ENCODE measurements around the gene TBX21.

TBX21 gene

GRCh38 chr17:47693731-47694580, 39.1 kb upstream of the TBX21 start, which contains the start of gene TBKBP1:
TBKBP1 (plus strand) TSS chr17:47694161; CDS start chr17:47696113, 1,952 bp downstream.
- Mint-ChIP-seq H3K4me3 (peak within 1 kb of the TSS; percentile 91), H3K4me1 (peaks cover 59% of the 10 kb centered on the region), H3K27ac (ENCODE audit: low read depth) (peak within 1 kb of the TSS; percentile 95), H3K36me3 (ENCODE audit: insufficient read depth) (peaks cover 20% of the 10 kb centered on the region), H3K27me3 (no peaks in the 10 kb centered on the region), H3K9me3 (no peaks in the 10 kb centered on the region)
- DNase-seq (ENCODE audit: low spot score in 2 of 2) (peak in 1 of 2 donors; percentile 57), ATAC-seq (replicated peaks; ENCODE audit: extremely low read depth, poor library complexity, severe bottlenecking) (peak; percentile 66)

GRCh38 chr17:47694581-47695428, 38.2 kb upstream of the TBX21 start:
- Mint-ChIP-seq H3K36me3 (ENCODE audit: insufficient read depth) (peaks cover 23% of the 10 kb centered on the region), H3K4me1 (peaks cover 66% of the 10 kb centered on the region), H3K9me3 (no peaks in the 10 kb centered on the region), H3K27me3 (no peaks in the 10 kb centered on the region), H3K4me3 (peak overlapping the region; percentile 91), H3K27ac (ENCODE audit: low read depth) (peak overlapping the region; percentile 75)
- DNase-seq (ENCODE audit: low spot score in 2 of 2) = no peak
- ATAC-seq (replicated peaks; ENCODE audit: extremely low read depth, poor library complexity, severe bottlenecking) = peak; percentile 46

GRCh38 chr17:47695429-47696376, 37.3 kb upstream of the TBX21 start:
- H3K27ac Mint-ChIP-seq (ENCODE audit: low read depth) = peak overlapping the region; percentile 75
- H3K9me3 Mint-ChIP-seq = no peaks in the 10 kb centered on the region
- peaks cover 24% of the 10 kb centered on the region for H3K36me3 Mint-ChIP-seq (ENCODE audit: insufficient read depth)
- DNase-seq (ENCODE audit: low spot score in 2 of 2) (no peak), ATAC-seq (replicated peaks; ENCODE audit: extremely low read depth, poor library complexity, severe bottlenecking) (no peak)
- H3K4me3 Mint-ChIP-seq = peak overlapping the region; percentile 91
- H3K27me3 Mint-ChIP-seq = no peaks in the 10 kb centered on the region
- peaks cover 70% of the 10 kb centered on the region for H3K4me1 Mint-ChIP-seq

GRCh38 chr17:47696717-47697642, 36.1 kb upstream of the TBX21 start:
- Mint-ChIP-seq H3K4me3 (no peak overlapping the region), H3K27ac (ENCODE audit: low read depth) (peak overlapping the region; percentile 54), H3K36me3 (ENCODE audit: insufficient read depth) (peaks cover 33% of the 10 kb centered on the region), H3K4me1 (peaks cover 77% of the 10 kb centered on the region), H3K9me3 (no peaks in the 10 kb centered on the region), H3K27me3 (no peaks in the 10 kb centered on the region)
- ATAC-seq (replicated peaks; ENCODE audit: extremely low read depth, poor library complexity, severe bottlenecking) = no peak
- DNase-seq (ENCODE audit: low spot score in 2 of 2) = no peak

- Mint-ChIP-seq H3K27ac (ENCODE audit: low read depth) (peak overlapping the region; percentile 79), H3K4me3 (peak overlapping the region; percentile 35), H3K27me3 (no peaks in the 10 kb centered on the region), H3K9me3 (no peaks in the 10 kb centered on the region), H3K36me3 (ENCODE audit: insufficient read depth) (peaks cover 37% of the 10 kb centered on the region), H3K4me1 (peaks cover 75% of the 10 kb centered on the region)
- DNase-seq (ENCODE audit: low spot score in 2 of 2) (no peak), ATAC-seq (replicated peaks; ENCODE audit: extremely low read depth, poor library complexity, severe bottlenecking) (no peak)
Measured at GRCh38 chr17:47697906-47698711, 34.9 kb upstream of the TBX21 start.

- H3K27ac Mint-ChIP-seq (ENCODE audit: low read depth) = peak overlapping the region; percentile 79
- H3K4me3 Mint-ChIP-seq = peak overlapping the region; percentile 35
- peak; percentile 65 to 74 for DNase-seq (ENCODE audit: low spot score in 2 of 2)
- peak; percentile 33 for ATAC-seq (replicated peaks; ENCODE audit: extremely low read depth, poor library complexity, severe bottlenecking)
- H3K9me3 Mint-ChIP-seq = no peaks in the 10 kb centered on the region
- H3K27me3 Mint-ChIP-seq = no peaks in the 10 kb centered on the region
- H3K36me3 Mint-ChIP-seq (ENCODE audit: insufficient read depth) = peaks cover 38% of the 10 kb centered on the region
- H3K4me1 Mint-ChIP-seq = peaks cover 77% of the 10 kb centered on the region
Measured at GRCh38 chr17:47698749-47699535, 34.1 kb upstream of the TBX21 start.

GRCh38 chr17:47699536-47699840, 33.5 kb upstream of the TBX21 start:
- peak overlapping the region; percentile 79 for H3K27ac Mint-ChIP-seq (ENCODE audit: low read depth)
- H3K9me3 Mint-ChIP-seq = no peaks in the 10 kb centered on the region
- peaks cover 39% of the 10 kb centered on the region for H3K36me3 Mint-ChIP-seq (ENCODE audit: insufficient read depth)
- H3K4me1 Mint-ChIP-seq = peaks cover 82% of the 10 kb centered on the region
- H3K4me3 Mint-ChIP-seq = peak overlapping the region; percentile 35
- DNase-seq (ENCODE audit: low spot score in 2 of 2) (no peak), ATAC-seq (replicated peaks; ENCODE audit: extremely low read depth, poor library complexity, severe bottlenecking) (no peak)
- H3K27me3 Mint-ChIP-seq = no peaks in the 10 kb centered on the region

- Mint-ChIP-seq H3K4me1 (peaks cover 85% of the 10 kb centered on the region), H3K9me3 (no peaks in the 10 kb centered on the region), H3K36me3 (ENCODE audit: insufficient read depth) (peaks cover 41% of the 10 kb centered on the region), H3K4me3 (peak overlapping the region; percentile 67), H3K27ac (ENCODE audit: low read depth) (peak overlapping the region; percentile 90), H3K27me3 (no peaks in the 10 kb centered on the region)
- DNase-seq (ENCODE audit: low spot score in 2 of 2) (no peak), ATAC-seq (replicated peaks; ENCODE audit: extremely low read depth, poor library complexity, severe bottlenecking) (peak; percentile 26)
Measured at GRCh38 chr17:47700471-47701449, 32.3 kb upstream of the TBX21 start.

- no peaks in the 10 kb centered on the region for H3K27me3 Mint-ChIP-seq
- no peaks in the 10 kb centered on the region for H3K9me3 Mint-ChIP-seq
- peak overlapping the region; percentile 67 for H3K4me3 Mint-ChIP-seq
- peaks cover 88% of the 10 kb centered on the region for H3K4me1 Mint-ChIP-seq
- DNase-seq (ENCODE audit: low spot score in 2 of 2) = no peak
- peaks cover 40% of the 10 kb centered on the region for H3K36me3 Mint-ChIP-seq (ENCODE audit: insufficient read depth)
- H3K27ac Mint-ChIP-seq (ENCODE audit: low read depth) = peak overlapping the region; percentile 90
- no peak for ATAC-seq (replicated peaks; ENCODE audit: extremely low read depth, poor library complexity, severe bottlenecking)
Measured at GRCh38 chr17:47701608-47702007, 31.4 kb upstream of the TBX21 start.
